ENCODE data around the gene COL11A2. TPM values are rescaled to one million over a fixed set of nuclear protein-coding genes. Genes with fewer than 3 reads are reported as not detected.

COL11A2 gene
- polyA plus RNA-seq, 1 of the 3 experiments (the other 2 are of a cell fraction), result 0.99 TPM

GRCh38 chr6:33147807-33148666 is 44.2 kb downstream of the COL11A2 start:
- 0 out of 2 replicates have a peak, but pooled peaks cover 5% of the 10 kb centered on the region for H3K9me3 ChIP-seq
- no peak overlapping the region for H3K4me3 ChIP-seq (ENCODE audit: low read depth in 2 of 2, low read length in 1 of 2)
- peaks cover 30% of the 10 kb centered on the region for H3K27me3 ChIP-seq (ENCODE audit: insufficient read depth)
- no peak overlapping the region for H3K4me2 ChIP-seq
- CTCF ChIA-PET, result interaction anchor here (0.7 to 6.8 kb wide), 19 partner anchors 10 to 327 kb away, joined by 3 to 68 read pairs (median 5); no protein-coding TSS in a partner anchor
- TF ChIP-seq GATA2 (CRISPR knock-in tag; IDR thresholded peaks at IDR 0.05), result no peak
- no peak for TF ChIP-seq GABPA (IDR thresholded peaks at IDR 0.05; ENCODE audit: low read depth)
- no peak for TF ChIP-seq ELF1 (IDR thresholded peaks at IDR 0.05)
- peak; percentile 77 for TF ChIP-seq RAD21 (IDR thresholded peaks at IDR 0.05; ENCODE audit: low read length)
- TF ChIP-seq MAX (IDR thresholded peaks at IDR 0.05; ENCODE audit: low read depth), result no peak
- 0 out of 2 replicates have a peak, but pooled peaks have one; percentile 24 for TF ChIP-seq RFX5 (IDR thresholded peaks at IDR 0.05; ENCODE audit: low read length)
- TF ChIP-seq TAF1 (IDR thresholded peaks at IDR 0.05; ENCODE audit: borderline replicate concordance, low read depth, low read length), result no peak
- TF ChIP-seq SMC3 (IDR thresholded peaks at IDR 0.05; ENCODE audit: low read depth, low read length), result peak; percentile 68
- TF ChIP-seq CTCF (IDR thresholded peaks at IDR 0.05), result peak; percentile 92
- no peaks in the 10 kb centered on the region for H4K20me1 ChIP-seq (ENCODE audit: insufficient read depth)
- H3K27ac ChIP-seq (ENCODE audit: low read depth in 2 of 2, low read length in 1 of 2), result no peak overlapping the region
- no peak overlapping the region for H3K9ac ChIP-seq
- POLR2A ChIA-PET, result no interaction called here
- no peaks in the 10 kb centered on the region for H3F3A ChIP-seq (replicated peaks; ENCODE audit: insufficient read depth)
- H3K79me2 ChIP-seq (ENCODE audit: insufficient read depth), result no peaks in the 10 kb centered on the region
- H3K4me1 ChIP-seq (ENCODE audit: control insufficient read depth in 1 of 2, insufficient read depth in 2 of 2, low read depth in 1 of 2, low read length in 1 of 2), result no peaks in the 10 kb centered on the region
- H3K36me3 ChIP-seq (replicated peaks in 1 of 2; ENCODE audit: control insufficient read depth in 1 of 2, insufficient read depth in 2 of 2, low read length in 1 of 2), result no peaks in the 10 kb centered on the region
- WGBS (ENCODE audit: low lambda C conversion rate), result 36% methylated on average over 8 of the region's 8 CpGs
- peak; percentile 63 for DNase-seq
- H3K9me2 ChIP-seq, result no peaks in the 10 kb centered on the region
- no peak overlapping the region for H2AFZ ChIP-seq (ENCODE audit: low read depth)

- Histone ChIP-seq H3K27me3 (ENCODE audit: insufficient read depth) (peaks cover 47% of the 10 kb centered on the region), H3F3A (replicated peaks; ENCODE audit: insufficient read depth) (no peaks in the 10 kb centered on the region), H3K9me2 (no peaks in the 10 kb centered on the region), H4K20me1 (ENCODE audit: insufficient read depth) (no peaks in the 10 kb centered on the region), H3K4me2 (no peak overlapping the region), H3K36me3 (replicated peaks in 1 of 2; ENCODE audit: control insufficient read depth in 1 of 2, insufficient read depth in 2 of 2, low read length in 1 of 2) (no peaks in the 10 kb centered on the region), H3K9me3 (no peaks in the 10 kb centered on the region), H3K4me3 (ENCODE audit: low read depth in 2 of 2, low read length in 1 of 2) (no peak overlapping the region), H3K4me1 (ENCODE audit: control insufficient read depth in 1 of 2, insufficient read depth in 2 of 2, low read depth in 1 of 2, low read length in 1 of 2) (no peaks in the 10 kb centered on the region), H3K79me2 (ENCODE audit: insufficient read depth) (no peaks in the 10 kb centered on the region), H3K9ac (no peak overlapping the region), H3K27ac (ENCODE audit: low read depth in 2 of 2, low read length in 1 of 2) (no peak overlapping the region), H2AFZ (ENCODE audit: low read depth) (no peak overlapping the region)
- ChIA-PET POLR2A (no interaction called here), CTCF (no interaction called here)
- TF ChIP-seq EZH2phosphoT487 (IDR thresholded peaks at IDR 0.05; ENCODE audit: borderline replicate concordance, low read depth) (no peak), YY1 (IDR thresholded peaks at IDR 0.05; ENCODE audit: low read depth) (no peak), FOXM1 (IDR thresholded peaks at IDR 0.05; ENCODE audit: low read depth) (no peak), USF1 (IDR thresholded peaks at IDR 0.05; ENCODE audit: borderline replicate concordance, low read depth) (no peak), NRF1 (IDR thresholded peaks at IDR 0.05; ENCODE audit: low read depth, low read length) (no peak), RXRA (IDR thresholded peaks at IDR 0.05; ENCODE audit: borderline replicate concordance, low read depth) (no peak), PBX3 (IDR thresholded peaks at IDR 0.05) (no peak)
- 21% methylated on average over 1 of the region's 1 CpG for WGBS (ENCODE audit: low lambda C conversion rate)
- DNase-seq, result no peak
These were observed 47.9 kb downstream of the COL11A2 start for GRCh38 chr6:33144373-33144772.

All from SK-N-SH (cell line).